Epithelial cell of esophagus (primary cell): ENCODE data around the gene ARRB1.
A peak's percentile ranks its signal among the peaks of the same experiment; 100 is the strongest.
"Not testable (repeated sequence)": the region's sequence is repeated elsewhere in the genome, so short reads cannot be mapped to it uniquely, and the experiment has no call there.

ENCODE experiments used
- DNase-seq: peaks from one replicate; pipeline ENCODE4 v3.0.0; 2010; ENCODE audit warnings: low read depth
- H3K4me3 ChIP-seq: 2 replicates; pipeline ENCODE4 v1.5.1; 2011; ENCODE audit warnings: mild to moderate bottlenecking, low read length, control low read depth
- TF ChIP-seq, protein P1 (sequence below): IDR thresholded peaks from 2 replicates; pipeline ENCODE4 v1.5.1; 2011; ENCODE audit warnings: low read depth, mild to moderate bottlenecking, low read length, control low read depth, inconsistent platforms; ENCODE audit not compliant: insufficient read depth; ENCODE audit errors: missing control alignments

Gene ARRB1

GRCh38 chr11:75371949-75372876, 20.8 kb upstream of the ARRB1 start:
- DNase-seq = peak; percentile 86
- TF ChIP-seq, protein P1, sequence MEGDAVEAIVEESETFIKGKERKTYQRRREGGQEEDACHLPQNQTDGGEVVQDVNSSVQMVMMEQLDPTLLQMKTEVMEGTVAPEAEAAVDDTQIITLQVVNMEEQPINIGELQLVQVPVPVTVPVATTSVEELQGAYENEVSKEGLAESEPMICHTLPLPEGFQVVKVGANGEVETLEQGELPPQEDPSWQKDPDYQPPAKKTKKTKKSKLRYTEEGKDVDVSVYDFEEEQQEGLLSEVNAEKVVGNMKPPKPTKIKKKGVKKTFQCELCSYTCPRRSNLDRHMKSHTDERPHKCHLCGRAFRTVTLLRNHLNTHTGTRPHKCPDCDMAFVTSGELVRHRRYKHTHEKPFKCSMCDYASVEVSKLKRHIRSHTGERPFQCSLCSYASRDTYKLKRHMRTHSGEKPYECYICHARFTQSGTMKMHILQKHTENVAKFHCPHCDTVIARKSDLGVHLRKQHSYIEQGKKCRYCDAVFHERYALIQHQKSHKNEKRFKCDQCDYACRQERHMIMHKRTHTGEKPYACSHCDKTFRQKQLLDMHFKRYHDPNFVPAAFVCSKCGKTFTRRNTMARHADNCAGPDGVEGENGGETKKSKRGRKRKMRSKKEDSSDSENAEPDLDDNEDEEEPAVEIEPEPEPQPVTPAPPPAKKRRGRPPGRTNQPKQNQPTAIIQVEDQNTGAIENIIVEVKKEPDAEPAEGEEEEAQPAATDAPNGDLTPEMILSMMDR = no peak
- H3K4me3 ChIP-seq = no peak overlapping the region

- TF ChIP-seq, protein P1 = no peak
- no peak overlapping the region for H3K4me3 ChIP-seq
- no peak for DNase-seq
Measured at GRCh38 chr11:75369560-75370255, 18.2 kb upstream of the ARRB1 start.

GRCh38 chr11:75366826-75367225, 15.4 kb upstream of the ARRB1 start:
- not testable (repeated sequence) for H3K4me3 ChIP-seq, DNase-seq

DNA sequence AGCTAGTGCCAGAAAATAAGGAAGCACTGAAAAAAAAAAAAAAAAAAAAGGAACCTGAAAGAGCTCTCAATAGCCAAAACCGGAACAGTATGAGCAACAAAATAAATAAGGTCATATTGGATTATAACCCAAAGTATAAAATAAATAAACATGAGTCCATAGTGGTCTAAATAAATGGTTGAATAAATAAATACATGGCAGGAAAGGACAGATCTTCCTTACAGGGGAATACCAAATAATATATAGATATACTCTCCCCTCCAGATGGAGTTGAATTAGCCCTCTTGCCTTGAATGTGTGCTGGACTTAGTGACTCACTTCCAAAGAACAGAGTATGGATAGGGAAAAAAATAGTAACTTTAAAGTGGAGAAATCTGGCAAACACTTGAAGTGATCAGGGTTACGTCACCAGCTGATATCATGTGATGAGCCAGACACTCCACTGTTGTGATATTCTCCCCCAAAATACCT, 14.3 kb upstream of the ARRB1 start:
- TF ChIP-seq, protein P1 = no peak
- DNase-seq = no peak

GRCh38 chr11:75362285-75362684, 10.8 kb upstream of the ARRB1 start:
- not testable (repeated sequence) for H3K4me3 ChIP-seq, DNase-seq

More for the DNA sequence above, 14.3 kb upstream of the ARRB1 start:
- H3K4me3 ChIP-seq = no peak overlapping the region

GRCh38 chr11:75356613-75357012, 5.2 kb upstream of the ARRB1 start:
- H3K4me3 ChIP-seq = no peak overlapping the region
- TF ChIP-seq, protein P1 = no peak
- no peak for DNase-seq

GRCh38 chr11:75355051-75355450, 3.6 kb upstream of the ARRB1 start:
- no peak for DNase-seq
- H3K4me3 ChIP-seq = no peak overlapping the region
- TF ChIP-seq, protein P1 = no peak

DNA sequence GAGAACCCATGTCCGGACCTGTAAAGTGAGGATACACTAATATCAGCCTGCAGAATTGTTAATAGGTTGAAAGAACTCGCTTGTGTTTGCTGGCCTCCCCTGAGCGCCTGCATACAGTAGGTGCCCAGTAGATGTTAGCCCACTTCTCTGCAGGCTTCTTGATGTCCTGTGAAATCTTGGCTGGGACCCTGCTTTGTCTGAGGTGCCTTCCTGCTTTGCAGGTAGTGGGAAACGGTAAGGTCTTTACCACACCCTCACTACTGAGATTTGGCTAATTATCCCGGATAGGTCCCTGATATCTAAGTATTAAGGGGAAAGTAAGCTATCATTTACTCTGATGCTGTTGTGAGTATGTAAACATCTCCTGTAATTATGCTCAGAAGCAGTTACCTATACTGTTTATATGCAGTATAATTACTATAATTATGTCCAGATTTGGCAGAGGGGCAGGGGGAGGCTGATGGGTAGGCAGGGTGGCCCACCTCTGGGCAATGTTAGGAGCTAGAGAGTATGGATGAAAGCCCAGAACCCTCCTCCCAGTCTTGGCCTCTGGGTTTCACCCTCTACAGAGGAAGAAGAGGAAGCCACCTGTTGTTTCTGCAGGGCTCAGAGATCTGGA, 1.2 kb upstream of the ARRB1 start:
- no peak overlapping the region for H3K4me3 ChIP-seq
- TF ChIP-seq, protein P1 = no peak
- DNase-seq = no peak
